Measurements from ENCODE around the gene SNN.

DNA sequence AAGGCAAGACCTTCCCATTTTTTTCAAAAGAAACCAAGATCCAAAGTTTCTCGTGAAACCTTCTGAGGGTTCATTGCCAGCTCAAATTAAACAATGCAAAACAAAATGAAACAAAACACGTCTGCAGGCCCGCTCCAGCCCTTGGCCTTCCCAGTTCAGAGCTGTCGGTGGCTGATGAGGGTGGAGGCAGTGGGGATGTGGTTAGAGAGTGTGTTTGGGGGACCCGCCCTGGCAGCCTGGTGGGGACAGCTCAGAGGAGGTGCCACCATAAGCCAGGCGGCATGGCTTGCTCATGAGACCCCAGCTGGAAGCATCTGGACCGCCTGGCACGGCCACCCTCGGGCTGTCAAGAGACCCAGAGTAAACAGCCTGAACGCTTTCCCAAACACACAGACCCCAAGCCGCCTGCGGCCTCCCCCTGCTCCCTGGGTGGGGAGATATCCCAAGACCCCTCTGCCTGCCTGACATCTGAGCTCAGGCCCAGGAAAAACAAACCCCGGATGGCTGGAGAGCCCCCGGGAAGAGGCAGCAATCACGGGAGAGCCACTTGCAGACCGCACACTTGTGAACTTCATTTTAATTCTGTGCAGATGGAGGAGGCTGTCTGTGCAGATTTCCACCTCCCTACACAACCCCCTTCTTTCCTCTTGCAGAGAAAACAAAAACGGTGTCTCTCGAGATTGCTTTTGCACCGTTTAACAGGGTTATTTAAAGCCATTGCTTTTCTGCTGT, 46.2 kb upstream of the SNN start:
- TF ChIP-seq, protein P1, sequence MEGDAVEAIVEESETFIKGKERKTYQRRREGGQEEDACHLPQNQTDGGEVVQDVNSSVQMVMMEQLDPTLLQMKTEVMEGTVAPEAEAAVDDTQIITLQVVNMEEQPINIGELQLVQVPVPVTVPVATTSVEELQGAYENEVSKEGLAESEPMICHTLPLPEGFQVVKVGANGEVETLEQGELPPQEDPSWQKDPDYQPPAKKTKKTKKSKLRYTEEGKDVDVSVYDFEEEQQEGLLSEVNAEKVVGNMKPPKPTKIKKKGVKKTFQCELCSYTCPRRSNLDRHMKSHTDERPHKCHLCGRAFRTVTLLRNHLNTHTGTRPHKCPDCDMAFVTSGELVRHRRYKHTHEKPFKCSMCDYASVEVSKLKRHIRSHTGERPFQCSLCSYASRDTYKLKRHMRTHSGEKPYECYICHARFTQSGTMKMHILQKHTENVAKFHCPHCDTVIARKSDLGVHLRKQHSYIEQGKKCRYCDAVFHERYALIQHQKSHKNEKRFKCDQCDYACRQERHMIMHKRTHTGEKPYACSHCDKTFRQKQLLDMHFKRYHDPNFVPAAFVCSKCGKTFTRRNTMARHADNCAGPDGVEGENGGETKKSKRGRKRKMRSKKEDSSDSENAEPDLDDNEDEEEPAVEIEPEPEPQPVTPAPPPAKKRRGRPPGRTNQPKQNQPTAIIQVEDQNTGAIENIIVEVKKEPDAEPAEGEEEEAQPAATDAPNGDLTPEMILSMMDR (IDR thresholded peaks at IDR 0.05; ENCODE audit: low read length) = no peak
- no peak for TF ChIP-seq EZH2 (IDR thresholded peaks at IDR 0.05; ENCODE audit: borderline replicate concordance, low read length)
